Measurements from ENCODE around the gene GAB3. TPM values are rescaled to one million over a fixed set of nuclear protein-coding genes. Genes with fewer than 3 reads are reported as not detected.
"Not testable (repeated sequence)": the region's sequence is repeated elsewhere in the genome, so short reads cannot be mapped to it uniquely, and the experiment has no call there.

The GAB3 gene
- total RNA-seq, 2 donors from 2014 or later: 1.2 to 2.3 TPM

DNA sequence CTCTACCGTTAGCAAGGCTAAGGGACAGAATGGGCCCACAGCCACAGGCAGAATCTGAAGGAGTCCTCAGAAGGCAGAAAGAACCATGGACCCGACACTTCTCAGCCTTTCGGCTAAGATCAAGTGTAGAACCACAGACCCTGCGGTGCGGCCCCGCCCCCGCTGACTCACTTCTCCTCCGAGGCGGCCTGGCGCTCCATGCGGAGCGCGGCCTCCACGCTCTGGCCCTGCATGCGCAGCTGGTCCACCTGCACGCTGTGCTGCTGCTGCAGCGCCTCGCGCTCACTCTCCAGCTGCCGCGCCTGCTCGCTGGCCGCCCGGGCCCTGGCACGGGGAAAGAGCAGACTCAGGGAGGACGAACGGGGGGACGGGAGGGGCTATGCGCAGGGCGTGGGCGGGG lies 107.2 kb downstream of the GAB3 start:
- intact Hi-C loops (cut with DNase I, micrococcal nuclease); DNase-seq; ATAC-seq: not testable (repeated sequence)

DNA sequence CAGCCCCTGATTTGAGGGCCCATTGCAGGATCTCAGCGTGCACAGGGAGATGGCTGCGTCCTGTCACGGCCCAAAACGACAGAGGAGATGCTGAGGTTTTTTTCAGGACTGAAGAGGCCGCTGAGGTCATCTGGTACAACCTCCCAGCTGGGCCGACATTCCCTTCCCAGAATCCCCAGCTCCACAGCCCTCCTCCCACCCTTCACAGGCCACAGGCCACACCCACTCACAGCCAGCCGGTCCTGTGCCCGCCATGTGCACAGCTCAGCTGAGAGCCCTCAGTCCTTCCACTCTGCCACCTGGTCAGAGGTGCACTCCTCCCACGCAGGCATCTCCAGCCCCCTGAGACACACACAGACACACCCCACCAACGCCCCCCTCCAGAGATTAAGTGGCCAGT lies 109.1 kb downstream of the GAB3 start:
- DNase-seq; intact Hi-C loops (cut with DNase I, micrococcal nuclease); ATAC-seq: not testable (repeated sequence)

- intact Hi-C loops (cut with DNase I, micrococcal nuclease); ATAC-seq; DNase-seq: not testable (repeated sequence)
These were observed 117.2 kb downstream of the GAB3 start for GRCh38 chrX:154633661-154634060.

DNA sequence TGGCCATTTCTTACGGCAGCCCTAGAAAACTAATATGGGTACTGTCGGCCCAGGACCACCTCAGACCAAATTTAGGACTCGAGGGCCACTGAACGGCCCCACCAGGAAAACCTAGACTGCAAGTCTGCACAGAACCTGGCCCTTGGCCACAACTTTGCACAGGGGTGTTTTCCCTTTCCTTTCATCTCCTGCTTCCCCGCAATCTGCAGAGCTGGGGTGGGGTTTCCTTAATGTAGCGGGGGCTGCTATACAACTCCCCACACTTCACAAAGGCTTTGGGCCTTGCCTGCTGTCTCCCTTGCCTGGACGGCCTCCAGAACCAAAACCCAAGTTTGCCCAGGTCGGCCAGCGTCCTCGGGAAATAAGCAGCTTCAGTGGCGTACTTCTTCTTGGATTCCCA lies 119.9 kb downstream of the GAB3 start:
- intact Hi-C loops (cut with DNase I, micrococcal nuclease); ATAC-seq; DNase-seq: not testable (repeated sequence)

GRCh38 chrX:154628960-154629359 lies 121.9 kb downstream of the GAB3 start:
- ATAC-seq: peak; percentile 38
- DNase-seq; intact Hi-C loops (cut with DNase I, micrococcal nuclease): not testable (repeated sequence)

Other genes with a start within 250 kb of the GAB3 start
- gene FAM3A, start 234.8 kb downstream of the GAB3 start, total RNA-seq: 10 to 100 TPM; 64.3 to 75.0 TPM
- gene G6PD, start 204.2 kb downstream of the GAB3 start, total RNA-seq: 10 to 100 TPM; 30.5 to 34.2 TPM
- 10 to 100 TPM; 26.5 to 29.1 TPM for gene IKBKG, start 203.5 kb downstream of the GAB3 start, total RNA-seq
- gene CTAG1A, start 165.9 kb downstream of the GAB3 start, total RNA-seq: not detected
- gene CTAG1B, start 131.8 kb downstream of the GAB3 start, total RNA-seq: not detected
- not detected for gene CTAG2, start 97.5 kb downstream of the GAB3 start, total RNA-seq
- gene DKC1, start 11.8 kb upstream of the GAB3 start, total RNA-seq: 10 to 100 TPM; 25.6 to 41.6 TPM
- gene MPP1, start 54.4 kb upstream of the GAB3 start, total RNA-seq: 10 to 100 TPM; 24.6 to 26.9 TPM
- gene SMIM9, start 83.6 kb upstream of the GAB3 start, total RNA-seq: not detected
- 10 to 100 TPM; 30.9 to 31.9 TPM for gene F8A1, start 135.3 kb upstream of the GAB3 start, total RNA-seq

Measured in left colon (tissue), 2 donors.